GM12801 (cell line): Measurements from ENCODE around the gene PARD3B.

Source experiments
- CTCF ChIP-seq: IDR thresholded peaks from one replicate; pipeline ENCODE4 v1.5.1; 2011; ENCODE audit warnings: control low read depth; ENCODE audit not compliant: insufficient read length; ENCODE audit errors: extremely low read depth

Gene PARD3B

GRCh38 chr2:205586626-205587025 lies 1041.4 kb downstream of the PARD3B start:
- no peak for TF ChIP-seq CTCF

- TF ChIP-seq CTCF, result no peak
These were observed 1044.2 kb downstream of the PARD3B start for GRCh38 chr2:205589479-205589878.

DNA sequence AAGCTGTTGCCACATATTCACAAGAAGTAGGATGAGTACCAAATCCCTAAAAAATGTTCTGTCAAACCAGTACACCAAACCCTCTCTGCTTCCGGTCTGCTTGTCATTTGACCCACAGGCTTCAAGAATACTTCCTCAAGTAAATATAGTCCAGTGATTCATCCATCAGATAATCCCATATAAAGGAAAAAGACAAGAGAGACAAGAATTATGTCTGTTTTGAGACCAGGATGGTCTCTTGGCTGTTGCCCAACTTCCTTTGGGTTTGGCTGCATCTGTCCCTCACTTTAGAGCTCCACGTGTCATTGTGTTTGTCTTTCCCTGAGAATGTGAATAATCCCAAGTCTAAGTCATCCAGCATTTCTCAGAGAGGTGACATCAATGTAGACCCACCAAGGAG lies 1045.5 kb downstream of the PARD3B start:
- TF ChIP-seq CTCF, result no peak

DNA sequence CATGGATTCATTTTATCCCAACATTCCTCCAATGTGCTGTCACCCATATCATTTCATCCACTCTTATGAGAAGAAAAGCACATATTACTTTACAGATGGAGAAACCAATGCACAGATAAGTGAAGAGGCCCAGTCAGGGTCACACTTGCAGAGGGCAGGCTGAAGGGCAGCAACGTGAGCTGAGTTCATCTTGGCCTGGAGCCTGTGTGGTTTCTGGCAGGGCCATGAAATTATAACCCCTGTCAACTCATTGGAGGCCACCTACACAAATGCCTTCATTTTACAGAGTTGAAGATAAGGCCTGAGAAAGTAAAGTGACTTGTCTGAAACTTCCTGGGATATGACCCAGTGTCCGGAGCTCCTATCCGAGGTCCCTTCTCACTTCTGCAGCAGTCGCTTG lies 1048.6 kb downstream of the PARD3B start:
- no peak for TF ChIP-seq CTCF

DNA sequence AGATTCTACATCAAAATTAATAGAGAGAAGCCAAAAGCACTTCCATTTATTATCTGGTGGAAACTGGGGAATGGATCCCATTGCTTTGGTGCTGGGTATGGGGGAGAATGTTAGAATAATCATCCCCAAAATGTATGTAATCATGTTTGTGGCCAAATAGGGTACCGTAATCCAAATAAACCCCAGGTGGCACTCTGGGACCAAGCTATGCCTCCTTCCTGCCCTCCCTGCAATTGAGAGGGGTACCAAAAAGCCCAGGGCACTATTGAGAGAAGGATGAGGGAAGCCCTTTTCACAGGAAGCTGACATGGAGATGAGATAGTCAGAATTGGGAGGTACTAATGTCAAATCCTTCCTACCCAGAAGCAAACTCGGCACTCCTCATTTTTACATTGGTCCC lies 1051.3 kb downstream of the PARD3B start:
- no peak for TF ChIP-seq CTCF

DNA sequence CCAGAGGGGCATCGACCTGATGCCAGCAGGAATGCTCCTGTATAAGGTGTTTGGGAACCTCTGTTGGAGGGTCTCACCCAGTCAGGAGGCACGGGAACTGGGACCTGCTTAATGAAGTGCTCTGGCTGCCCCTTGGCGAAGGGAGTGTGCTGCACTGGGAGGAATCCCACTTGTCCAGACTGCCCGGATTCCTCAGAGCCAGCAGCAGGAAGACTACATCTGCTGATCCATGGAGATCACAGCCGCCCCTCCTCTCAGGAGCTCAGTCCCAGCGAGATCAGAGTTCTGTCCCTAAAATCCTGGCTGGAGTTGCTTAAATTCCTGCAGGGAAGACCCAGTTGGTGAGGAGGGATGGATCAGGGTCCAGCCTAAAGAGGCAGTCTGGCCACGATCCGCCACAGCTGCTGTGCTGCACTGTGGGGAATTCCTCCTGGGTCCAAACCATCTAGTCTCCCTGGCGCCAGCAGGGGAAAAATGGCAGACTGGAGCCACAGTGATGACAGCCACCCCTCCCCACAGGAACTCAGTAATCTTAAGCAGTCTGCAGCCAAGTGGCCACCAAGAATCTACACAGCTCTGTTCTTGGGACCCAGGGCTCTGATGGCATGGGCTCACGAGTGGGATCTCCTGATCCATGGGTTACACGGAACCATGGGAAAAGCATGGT lies 1060.5 kb downstream of the PARD3B start:
- no peak for TF ChIP-seq CTCF

DNA sequence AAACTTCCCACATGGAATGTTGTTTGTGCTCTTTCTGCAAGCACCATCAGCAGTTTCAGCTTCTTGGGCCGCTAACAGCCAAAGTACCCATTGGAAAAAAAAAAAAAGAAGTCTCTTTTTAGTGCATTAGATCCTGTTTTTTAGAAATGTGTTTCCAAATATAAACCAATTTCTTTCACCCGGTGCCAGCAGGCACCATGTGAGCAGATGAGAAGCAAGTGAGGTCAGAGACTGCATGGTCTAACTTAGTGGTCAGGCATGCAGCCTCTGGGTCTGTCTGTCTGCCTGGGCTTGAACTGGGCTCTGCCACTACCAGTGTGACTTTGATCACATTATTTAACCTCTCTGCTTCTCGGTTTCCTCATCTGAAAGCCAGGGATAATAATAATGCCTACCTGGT lies 1061.9 kb downstream of the PARD3B start:
- no peak for TF ChIP-seq CTCF
